Sigmoid colon (tissue), 3 donors: ENCODE measurements around the gene PNKD.

ENCODE experiments used
- POLR2A ChIP-seq, 2 donors: fragments of 450-650 bp; IDR thresholded peaks; one replicate each; pipeline ENCODE4 v1.6.1; 2016; ENCODE audit warnings: antibody characterized with exemption in 2 of 2, mild to moderate bottlenecking in 2 of 2, moderate library complexity in 2 of 2
- TF ChIP-seq, protein P1 (sequence below), 4 experiments: fragments of 450-650 bp in 3 of 4; fragments of 200-600 bp in 1 of 4; IDR thresholded peaks; one replicate each; pipeline ENCODE4 v1.5.1; 2016 to 2019; ENCODE audit warnings: antibody characterized with exemption in 4 of 4, mild to moderate bottlenecking in 3 of 4, moderate library complexity in 2 of 4

DNA sequence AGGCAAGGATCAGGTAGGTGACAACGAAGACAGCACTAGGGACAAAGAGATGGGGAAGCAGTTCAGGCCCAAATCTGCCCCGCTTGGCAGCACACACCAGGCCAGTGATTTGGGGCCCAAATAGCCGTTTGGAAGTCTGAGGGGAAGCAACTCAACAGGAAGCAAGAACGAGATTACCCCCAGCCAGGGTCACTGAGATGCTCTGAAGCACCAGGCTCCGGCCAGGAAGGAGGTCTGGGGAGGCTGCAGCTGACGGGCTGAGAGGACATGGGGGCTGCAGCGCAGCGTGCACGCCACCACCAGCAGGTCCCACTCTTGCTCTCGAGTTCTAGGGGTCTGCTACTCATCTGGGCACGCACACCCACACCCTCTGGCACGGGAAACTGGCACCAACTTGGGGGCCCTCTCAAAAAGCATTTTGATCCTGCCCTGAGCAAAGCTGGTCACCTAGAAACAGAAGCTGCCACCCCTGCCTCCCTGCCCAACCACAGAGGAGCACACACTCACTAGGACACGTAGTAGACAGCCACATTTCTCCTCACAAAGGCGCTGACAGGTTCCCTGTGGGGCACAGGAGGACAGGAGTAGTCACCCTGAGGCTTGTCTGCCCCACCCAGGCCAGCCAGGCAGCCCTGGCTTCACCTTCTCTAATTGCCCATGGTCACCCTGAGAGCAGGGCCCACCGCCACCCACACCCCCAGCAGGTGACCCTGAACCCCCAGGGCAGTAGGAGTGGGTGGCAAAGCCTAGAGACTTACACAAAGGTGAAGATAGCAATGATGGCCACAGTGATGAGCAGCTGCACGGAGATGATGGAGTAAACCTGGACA, 8.4 kb downstream of the PNKD start:
- TF ChIP-seq, protein P1, sequence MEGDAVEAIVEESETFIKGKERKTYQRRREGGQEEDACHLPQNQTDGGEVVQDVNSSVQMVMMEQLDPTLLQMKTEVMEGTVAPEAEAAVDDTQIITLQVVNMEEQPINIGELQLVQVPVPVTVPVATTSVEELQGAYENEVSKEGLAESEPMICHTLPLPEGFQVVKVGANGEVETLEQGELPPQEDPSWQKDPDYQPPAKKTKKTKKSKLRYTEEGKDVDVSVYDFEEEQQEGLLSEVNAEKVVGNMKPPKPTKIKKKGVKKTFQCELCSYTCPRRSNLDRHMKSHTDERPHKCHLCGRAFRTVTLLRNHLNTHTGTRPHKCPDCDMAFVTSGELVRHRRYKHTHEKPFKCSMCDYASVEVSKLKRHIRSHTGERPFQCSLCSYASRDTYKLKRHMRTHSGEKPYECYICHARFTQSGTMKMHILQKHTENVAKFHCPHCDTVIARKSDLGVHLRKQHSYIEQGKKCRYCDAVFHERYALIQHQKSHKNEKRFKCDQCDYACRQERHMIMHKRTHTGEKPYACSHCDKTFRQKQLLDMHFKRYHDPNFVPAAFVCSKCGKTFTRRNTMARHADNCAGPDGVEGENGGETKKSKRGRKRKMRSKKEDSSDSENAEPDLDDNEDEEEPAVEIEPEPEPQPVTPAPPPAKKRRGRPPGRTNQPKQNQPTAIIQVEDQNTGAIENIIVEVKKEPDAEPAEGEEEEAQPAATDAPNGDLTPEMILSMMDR (IDR thresholded peaks at IDR 0.05): no peak
- TF ChIP-seq POLR2A (IDR thresholded peaks at IDR 0.05): no peak
